GM12873 (cell line): ENCODE data around the gene PLCB3.
A peak's percentile ranks its signal among the peaks of the same experiment; 100 is the strongest.

Experiments
- CTCF ChIP-seq: IDR thresholded peaks from 2 replicates; pipeline ENCODE4 v1.5.1; 2012; ENCODE audit warnings: low read depth, mild to moderate bottlenecking, moderate library complexity, low read length, control low read depth; ENCODE audit not compliant: insufficient read depth; ENCODE audit errors: missing control alignments

The PLCB3 gene

GRCh38 chr11:64305691-64306562, 54.6 kb downstream of the PLCB3 start:
- peak; percentile 52 for TF ChIP-seq CTCF

GRCh38 chr11:64306563-64306875, 55.2 kb downstream of the PLCB3 start:
- no peak for TF ChIP-seq CTCF

- TF ChIP-seq CTCF = no peak
Measured at GRCh38 chr11:64306876-64307622, 55.7 kb downstream of the PLCB3 start.

- TF ChIP-seq CTCF = no peak
Measured at GRCh38 chr11:64312947-64313346, 61.6 kb downstream of the PLCB3 start.

GRCh38 chr11:64313491-64314145, 62.3 kb downstream of the PLCB3 start:
- no peak for TF ChIP-seq CTCF

GRCh38 chr11:64314146-64314804, 62.9 kb downstream of the PLCB3 start:
- TF ChIP-seq CTCF = peak; percentile 24

GRCh38 chr11:64314805-64315561, 63.7 kb downstream of the PLCB3 start:
- TF ChIP-seq CTCF = no peak
